Left lung (tissue), 10 donors: ENCODE results near the gene NOP16. TPM values are rescaled to one million over a fixed set of nuclear protein-coding genes. Genes with fewer than 3 reads are reported as not detected.
"Not testable (repeated sequence)": the region's sequence is repeated elsewhere in the genome, so short reads cannot be mapped to it uniquely, and the experiment has no call there.

Source experiments
- ATAC-seq: fragments of 200-7000 bp; cut with Tn5 transposase; one replicate; pipeline ENCODE4 v1.9.1; 2020; ENCODE audit warnings: moderate library complexity
- DNase-seq, 4 donors: peaks; one replicate each; pipeline ENCODE4 v3.0.0-alpha.2; 2013 to 2020
- H3K27ac ChIP-seq, 2 donors: fragments of 200-600 bp; sonication (generic) in 1 of 2; one replicate each; pipeline versions ENCODE4 v1.5.0 to v1.8.0; 2020 to 2021
- H3K27me3 ChIP-seq, 2 donors: fragments of 200-600 bp; sonication (generic) in 1 of 2; one replicate each; pipeline versions ENCODE4 v1.5.0 to v1.8.0; 2020 to 2021
- H3K36me3 ChIP-seq, 2 donors: fragments of 200-600 bp; sonication (generic) in 1 of 2; one replicate each; pipeline versions ENCODE4 v1.5.0 to v1.8.0; 2020 to 2021
- H3K4me1 ChIP-seq, 2 donors: fragments of 200-600 bp; one replicate each; pipeline ENCODE4 v1.8.0; 2021
- H3K4me3 ChIP-seq, 2 donors: fragments of 200-600 bp; sonication (generic) in 1 of 2; one replicate each; pipeline versions ENCODE4 v1.5.0 to v1.8.0; 2020 to 2021; ENCODE audit warnings: mild to moderate bottlenecking in 1 of 2
- H3K9me3 ChIP-seq, 2 donors: fragments of 200-600 bp; sonication (generic) in 1 of 2; one replicate each; pipeline versions ENCODE4 v1.5.0 to v1.8.0; 2020 to 2021
- intact Hi-C, 2 donors: fragments of 100-400 bp; cut with DNase I; formaldehyde crosslinking; loops; one replicate each; pipeline versions ENCODE4 v1.11.2 to v1.14.2; 2022
- polyA plus RNA-seq, 6 donors: library from polyadenylated mRNA; unstranded; fragments of 120-200 nt; gene quantifications; one replicate each; pipeline ENCODE4 v1.2.1, GENCODE V29; 2013; ENCODE audit not compliant: insufficient read length in 6 of 6
- total RNA-seq, 2 donors: library from RNA; stranded (reverse); fragmentation: NEBNext Ultra II Directional; extraction: Animal tissue kit (Norgen Biotek cat#: 25700); gene quantifications; one replicate each; pipeline ENCODE4 v1.2.1, GENCODE V29; 2021
- TF ChIP-seq, protein P1 (sequence below), 2 donors: fragments of 200-600 bp; sonication (generic) in 1 of 2; IDR thresholded peaks; one replicate each; pipeline versions ENCODE4 v1.5.0 to v1.8.0; 2021; ENCODE audit warnings: antibody characterized with exemption in 2 of 2
- donor health status: DM: no; HTN: yes; CAD: no.
- donor health status: DM: no; HTN: no; CAD: no.

The NOP16 gene
- total and polyA plus RNA-seq, 8 donors = 14.9 to 34.8 (median 29.1) TPM

GRCh38 chr5:176410486-176411180, 22.2 kb upstream of the NOP16 start:
- no peaks in the 10 kb centered on the region for H3K27me3 ChIP-seq
- peaks cover 0 to 46% of the 10 kb centered on the region in 2 donors for H3K36me3 ChIP-seq
- no peak overlapping the region for H3K4me3 ChIP-seq
- H3K9me3 ChIP-seq = no peaks in the 10 kb centered on the region
- H3K4me1 ChIP-seq = peaks cover 19 to 48% of the 10 kb centered on the region in 2 donors
- ATAC-seq = no peak
- intact Hi-C loops = no loop called here
- no peak overlapping the region for H3K27ac ChIP-seq
- no peak for DNase-seq
- TF ChIP-seq, protein P1, sequence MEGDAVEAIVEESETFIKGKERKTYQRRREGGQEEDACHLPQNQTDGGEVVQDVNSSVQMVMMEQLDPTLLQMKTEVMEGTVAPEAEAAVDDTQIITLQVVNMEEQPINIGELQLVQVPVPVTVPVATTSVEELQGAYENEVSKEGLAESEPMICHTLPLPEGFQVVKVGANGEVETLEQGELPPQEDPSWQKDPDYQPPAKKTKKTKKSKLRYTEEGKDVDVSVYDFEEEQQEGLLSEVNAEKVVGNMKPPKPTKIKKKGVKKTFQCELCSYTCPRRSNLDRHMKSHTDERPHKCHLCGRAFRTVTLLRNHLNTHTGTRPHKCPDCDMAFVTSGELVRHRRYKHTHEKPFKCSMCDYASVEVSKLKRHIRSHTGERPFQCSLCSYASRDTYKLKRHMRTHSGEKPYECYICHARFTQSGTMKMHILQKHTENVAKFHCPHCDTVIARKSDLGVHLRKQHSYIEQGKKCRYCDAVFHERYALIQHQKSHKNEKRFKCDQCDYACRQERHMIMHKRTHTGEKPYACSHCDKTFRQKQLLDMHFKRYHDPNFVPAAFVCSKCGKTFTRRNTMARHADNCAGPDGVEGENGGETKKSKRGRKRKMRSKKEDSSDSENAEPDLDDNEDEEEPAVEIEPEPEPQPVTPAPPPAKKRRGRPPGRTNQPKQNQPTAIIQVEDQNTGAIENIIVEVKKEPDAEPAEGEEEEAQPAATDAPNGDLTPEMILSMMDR (IDR thresholded peaks at IDR 0.05) = no peak

GRCh38 chr5:176409765-176410164, 21.4 kb upstream of the NOP16 start:
- H3K27ac ChIP-seq = no peak overlapping the region
- TF ChIP-seq, protein P1 (IDR thresholded peaks at IDR 0.05) = no peak
- no peaks in the 10 kb centered on the region for H3K27me3 ChIP-seq
- intact Hi-C loops = no loop called here
- DNase-seq = no peak
- no peaks in the 10 kb centered on the region for H3K9me3 ChIP-seq
- peaks cover 0 to 53% of the 10 kb centered on the region in 2 donors for H3K36me3 ChIP-seq
- H3K4me1 ChIP-seq = peaks cover 11 to 40% of the 10 kb centered on the region in 2 donors
- ATAC-seq = no peak
- H3K4me3 ChIP-seq = no peak overlapping the region

DNA sequence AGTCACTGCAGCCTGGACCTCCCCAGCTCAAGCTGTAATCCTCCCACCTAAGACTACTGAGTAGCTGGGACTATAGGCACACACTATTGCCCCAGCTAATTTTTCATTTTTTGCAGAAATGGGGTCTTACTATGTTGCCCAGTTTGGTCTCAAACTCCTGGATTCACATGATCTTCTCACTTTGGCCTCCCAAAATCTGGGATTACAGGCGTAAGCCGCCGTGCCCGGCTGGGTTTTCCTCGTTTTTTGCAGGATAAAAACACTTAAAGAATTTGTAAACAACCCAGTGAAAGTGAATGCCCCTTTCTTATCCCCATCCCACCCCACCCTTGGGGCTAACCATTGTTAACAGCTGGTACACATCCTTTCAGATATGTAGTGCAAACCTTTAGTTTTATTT, 20.2 kb upstream of the NOP16 start:
- Histone ChIP-seq H3K4me3 (no peak overlapping the region), H3K27ac (no peak overlapping the region), H3K9me3 (no peaks in the 10 kb centered on the region), H3K36me3 (peaks cover 0 to 65% of the 10 kb centered on the region in 2 donors), H3K27me3 (no peaks in the 10 kb centered on the region), H3K4me1 (peaks cover 4 to 28% of the 10 kb centered on the region in 2 donors)
- intact Hi-C loops = no loop called here
- ATAC-seq = no peak
- TF ChIP-seq, protein P1 (IDR thresholded peaks at IDR 0.05) = no peak
- DNase-seq = no peak

- intact Hi-C loops, H3K27me3 ChIP-seq, DNase-seq, H3K27ac ChIP-seq, H3K4me3 ChIP-seq, H3K9me3 ChIP-seq, ATAC-seq: not testable (repeated sequence)
- Histone ChIP-seq H3K4me1 (peaks cover 2 to 24% of the 10 kb centered on the region in 2 donors), H3K36me3 (peaks cover 0 to 67% of the 10 kb centered on the region in 2 donors)
These were observed 19.8 kb upstream of the NOP16 start for GRCh38 chr5:176408252-176408573.

GRCh38 chr5:176407456-176408251, 19.3 kb upstream of the NOP16 start:
- DNase-seq (no peak), ATAC-seq (no peak)
- Histone ChIP-seq H3K4me1 (peaks cover 2 to 18% of the 10 kb centered on the region in 2 donors), H3K9me3 (no peaks in the 10 kb centered on the region), H3K36me3 (peaks cover 0 to 67% of the 10 kb centered on the region in 2 donors), H3K4me3 (no peak overlapping the region), H3K27me3 (no peaks in the 10 kb centered on the region), H3K27ac (no peak overlapping the region)
- TF ChIP-seq, protein P1 (IDR thresholded peaks at IDR 0.05) = no peak
- intact Hi-C loops = no loop called here
